CD14-positive monocyte (primary cell): ENCODE measurements around the gene CEP72. TPM values are rescaled to one million over a fixed set of nuclear protein-coding genes. Genes with fewer than 3 reads are reported as not detected.

Experiments
- DNase-seq, 3 donors: peaks; one replicate each; pipeline ENCODE4 v3.0.0-alpha.2; 2011 to 2022
- H2AFZ ChIP-seq: 2 replicates; pipeline ENCODE4 v1.6.0; 2012; ENCODE audit warnings: mild to moderate bottlenecking, low read depth, low read length, inconsistent platforms; ENCODE audit not compliant: insufficient read depth, poor library complexity, severe bottlenecking
- H3K27ac ChIP-seq, 2 donors: 1 replicate in 1 of 2; 2 replicates in 1 of 2; pipeline ENCODE4 v1.5.1; 2012 to 2013; ENCODE audit warnings: low read length in 2 of 2, control low read depth in 1 of 2, inconsistent platforms in 1 of 2, low read depth in 1 of 2, mild to moderate bottlenecking in 1 of 2
- H3K27me3 ChIP-seq, 2 donors: one replicate each; pipeline versions ENCODE4 v1.6.0 to v1.6.1; 2011 to 2013; ENCODE audit warnings: low read length in 2 of 2; ENCODE audit not compliant: control insufficient read depth in 2 of 2, insufficient read depth in 2 of 2
- H3K36me3 ChIP-seq, 2 donors: replicated peaks in 1 of 2; 1 replicate in 1 of 2; 2 replicates in 1 of 2; pipeline versions ENCODE4 v1.5.1 to v1.6.1; 2012 to 2013; ENCODE audit warnings: low read length in 2 of 2, control low read depth in 1 of 2, inconsistent platforms in 1 of 2, mild to moderate bottlenecking in 1 of 2; ENCODE audit not compliant: insufficient read depth in 2 of 2, control insufficient read depth in 1 of 2
- H3K4me1 ChIP-seq, 2 donors: 1 replicate in 1 of 2; 2 replicates in 1 of 2; pipeline versions ENCODE4 v1.5.1 to v1.6.1; 2012 to 2013; ENCODE audit warnings: low read length in 2 of 2, control low read depth in 1 of 2, inconsistent platforms in 1 of 2, mild to moderate bottlenecking in 1 of 2, moderate library complexity in 1 of 2; ENCODE audit not compliant: insufficient read depth in 2 of 2, control insufficient read depth in 1 of 2
- H3K4me2 ChIP-seq: replicated peaks from 2 replicates; pipeline ENCODE3; 2012; ENCODE audit warnings: low read length, moderate library complexity, mild to moderate bottlenecking; ENCODE audit not compliant: poor library complexity, severe bottlenecking; ENCODE audit errors: extremely low read depth
- H3K4me3 ChIP-seq, 3 experiments: fragments of 200-600 bp in 1 of 3; sonication (generic) in 1 of 3; replicated peaks in 1 of 3; 1 replicate in 2 of 3; 2 replicates in 1 of 3; pipeline ENCODE4 v1.5.1; 2011 to 2013; ENCODE audit warnings: low read length in 3 of 3, mild to moderate bottlenecking in 3 of 3, control low read depth in 2 of 3, low read depth in 2 of 3, inconsistent platforms in 1 of 3, moderate library complexity in 1 of 3
- H3K79me2 ChIP-seq: 2 replicates; pipeline ENCODE4 v1.6.0; 2012; ENCODE audit warnings: mild to moderate bottlenecking, control low read depth, inconsistent platforms, low read length, moderate library complexity; ENCODE audit not compliant: insufficient read depth
- H3K9ac ChIP-seq: 2 replicates; pipeline ENCODE4 v1.6.0; 2017; ENCODE audit warnings: low read length, mild to moderate bottlenecking; ENCODE audit not compliant: insufficient read depth, poor library complexity, severe bottlenecking
- H3K9me3 ChIP-seq, 2 donors: replicated peaks in 1 of 2; 1 replicate in 1 of 2; 2 replicates in 1 of 2; pipeline versions ENCODE4 v1.5.1 to v1.6.1; 2012 to 2013; ENCODE audit warnings: low read length in 2 of 2, control low read depth in 1 of 2; ENCODE audit not compliant: control insufficient read depth in 1 of 2, insufficient read depth in 1 of 2
- H4K20me1 ChIP-seq: 2 replicates; pipeline ENCODE4 v1.6.0; 2012; ENCODE audit warnings: mild to moderate bottlenecking, low read length, control low read depth, moderate library complexity; ENCODE audit not compliant: insufficient read depth
- H3K27ac Mint-ChIP-seq, 7 donors: one replicate each; pipeline ENCODE4 v1.8.0; 2020; ENCODE audit warnings: mild to moderate bottlenecking in 7 of 7, mixed read lengths in 7 of 7, moderate library complexity in 6 of 7, inconsistent platforms in 2 of 7
- H3K27me3 Mint-ChIP-seq, 3 donors: one replicate each; pipeline ENCODE4 v1.8.0; 2021 to 2022; ENCODE audit warnings: low read depth in 3 of 3, mild to moderate bottlenecking in 3 of 3, mixed read lengths in 3 of 3, moderate library complexity in 3 of 3, inconsistent platforms in 1 of 3
- H3K36me3 Mint-ChIP-seq, 2 donors: one replicate each; pipeline ENCODE4 v1.8.0; 2020; ENCODE audit warnings: mixed read lengths in 2 of 2, inconsistent platforms in 1 of 2, mild to moderate bottlenecking in 1 of 2
- H3K4me1 Mint-ChIP-seq: one replicate; pipeline ENCODE4 v1.8.0; 2020; ENCODE audit warnings: mild to moderate bottlenecking, mixed read lengths
- H3K4me3 Mint-ChIP-seq, 2 donors: one replicate each; pipeline ENCODE4 v1.8.0; 2020; ENCODE audit warnings: mild to moderate bottlenecking in 2 of 2, mixed read lengths in 2 of 2, moderate library complexity in 1 of 2
- H3K9me3 Mint-ChIP-seq, 7 donors: one replicate each; pipeline ENCODE4 v1.8.0; 2020 to 2022; ENCODE audit warnings: mixed read lengths in 7 of 7, mild to moderate bottlenecking in 6 of 7, moderate library complexity in 6 of 7, inconsistent platforms in 2 of 7
- WGBS: methylation state at CpG from one replicate; pipeline ENCODE4 v1.1.5; 2013; ENCODE audit warnings: missing lambda C conversion rate; ENCODE audit not compliant: insufficient coverage; 5-methylcytosine and 5-hydroxymethylcytosine counted together
- intact Hi-C, 2 donors: fragments of 100-400 bp; cut with micrococcal nuclease; formaldehyde crosslinking; loops; one replicate each; pipeline versions ENCODE4 v1.15.0 to v1.15.1; 2023
- polyA plus RNA-seq, 3 donors: library from polyadenylated mRNA; depleted of rRNA in 1 of 3; unstranded in 2 of 3; stranded (reverse) in 1 of 3; fragments of 300-500 nt in 2 of 3; fragments of >200 nt in 1 of 3; fragmentation: Illumina TruSeq in 2 of 3; gene quantifications; 1 replicate in 2 of 3; 2 replicates in 1 of 3; pipeline ENCODE4 v1.2.3, GENCODE V29; 2012 to 2021
- TF ChIP-seq, protein P1 (sequence below): fragments of 200-600 bp; IDR thresholded peaks from one replicate; pipeline ENCODE4 v1.8.0; 2022; ENCODE audit warnings: antibody characterized with exemption, mild to moderate bottlenecking

Gene CEP72
- polyA plus RNA-seq, 3 donors, result 0.13 to 2.1 (median 0.24) TPM

DNA sequence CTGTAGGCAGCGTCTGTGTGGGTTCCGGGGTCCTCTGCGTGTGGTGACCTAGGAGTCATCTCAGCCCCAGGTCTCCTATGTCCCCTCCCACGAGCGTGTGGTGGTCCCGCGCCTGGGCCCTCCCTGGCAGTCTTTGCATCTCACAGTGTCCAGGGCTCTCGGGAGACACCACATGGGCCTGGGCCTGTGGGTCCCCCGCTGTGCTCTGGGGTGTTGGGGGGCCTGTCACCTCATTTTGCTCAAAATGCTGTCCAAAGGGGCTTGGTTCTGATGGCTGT lies 27.1 kb downstream of the CEP72 start:
- H3K4me2 ChIP-seq, result no peak overlapping the region
- no peaks in the 10 kb centered on the region for H3K4me1 ChIP-seq
- H3K9me3 ChIP-seq, result peaks cover 0 to 6% of the 10 kb centered on the region in 2 donors
- no peaks in the 10 kb centered on the region for H3K27me3 ChIP-seq
- Mint-ChIP-seq H3K4me3 (no peak overlapping the region), H3K27me3 (peaks cover 0 to 2% (median 0%) of the 10 kb centered on the region in 3 donors), H3K27ac (no peak overlapping the region), H3K36me3 (peaks cover 61 to 89% of the 10 kb centered on the region in 2 donors), H3K9me3 (peaks cover 0 to 3% (median 2%) of the 10 kb centered on the region in 7 donors), H3K4me1 (no peaks in the 10 kb centered on the region)
- no peaks in the 10 kb centered on the region for H3K79me2 ChIP-seq
- H4K20me1 ChIP-seq, result no peaks in the 10 kb centered on the region
- TF ChIP-seq, protein P1, sequence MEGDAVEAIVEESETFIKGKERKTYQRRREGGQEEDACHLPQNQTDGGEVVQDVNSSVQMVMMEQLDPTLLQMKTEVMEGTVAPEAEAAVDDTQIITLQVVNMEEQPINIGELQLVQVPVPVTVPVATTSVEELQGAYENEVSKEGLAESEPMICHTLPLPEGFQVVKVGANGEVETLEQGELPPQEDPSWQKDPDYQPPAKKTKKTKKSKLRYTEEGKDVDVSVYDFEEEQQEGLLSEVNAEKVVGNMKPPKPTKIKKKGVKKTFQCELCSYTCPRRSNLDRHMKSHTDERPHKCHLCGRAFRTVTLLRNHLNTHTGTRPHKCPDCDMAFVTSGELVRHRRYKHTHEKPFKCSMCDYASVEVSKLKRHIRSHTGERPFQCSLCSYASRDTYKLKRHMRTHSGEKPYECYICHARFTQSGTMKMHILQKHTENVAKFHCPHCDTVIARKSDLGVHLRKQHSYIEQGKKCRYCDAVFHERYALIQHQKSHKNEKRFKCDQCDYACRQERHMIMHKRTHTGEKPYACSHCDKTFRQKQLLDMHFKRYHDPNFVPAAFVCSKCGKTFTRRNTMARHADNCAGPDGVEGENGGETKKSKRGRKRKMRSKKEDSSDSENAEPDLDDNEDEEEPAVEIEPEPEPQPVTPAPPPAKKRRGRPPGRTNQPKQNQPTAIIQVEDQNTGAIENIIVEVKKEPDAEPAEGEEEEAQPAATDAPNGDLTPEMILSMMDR, result no peak
- H3K9ac ChIP-seq, result no peak overlapping the region
- WGBS, result 97% methylated on average over 9 of the region's 9 CpGs
- no peak overlapping the region for H3K4me3 ChIP-seq
- peaks cover 39 to 74% of the 10 kb centered on the region in 2 donors for H3K36me3 ChIP-seq
- no peak overlapping the region for H2AFZ ChIP-seq
- DNase-seq, result no peak
- H3K27ac ChIP-seq, result no peak overlapping the region
- intact Hi-C loops, result no loop called here

DNA sequence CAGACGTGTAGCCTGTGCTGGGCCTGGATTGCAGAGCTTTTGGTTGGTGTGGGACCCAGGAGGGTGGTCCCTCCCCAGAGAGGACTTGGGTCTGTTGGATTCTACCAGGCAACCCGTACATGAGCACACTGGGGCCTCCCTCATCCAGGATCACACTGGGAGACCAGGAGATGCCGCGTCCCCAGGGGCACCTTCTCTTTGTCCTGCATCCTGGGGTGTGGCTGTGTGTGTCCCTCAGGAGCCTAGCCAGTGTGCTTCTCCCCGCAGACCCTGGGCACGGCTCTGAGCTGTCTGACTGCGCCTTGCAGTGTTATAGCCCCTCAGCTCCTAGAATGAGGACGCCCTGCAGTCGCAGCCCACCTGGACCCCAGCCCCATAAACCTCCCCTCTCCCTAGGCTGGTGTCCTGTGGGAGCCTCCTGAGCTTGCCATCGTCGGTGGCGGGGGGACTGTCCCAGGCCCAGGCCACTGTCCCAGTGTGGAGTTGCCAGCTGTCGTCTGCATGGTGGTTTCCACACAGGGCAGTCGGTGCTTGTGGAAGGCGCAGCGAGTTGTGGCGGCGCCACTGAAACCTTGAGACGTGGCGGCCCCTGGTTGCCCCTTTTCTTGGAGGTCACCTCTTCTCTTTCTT lies 27.6 kb downstream of the CEP72 start:
- Histone ChIP-seq H3K4me3 (no peak overlapping the region), H3K4me2 (no peak overlapping the region), H4K20me1 (no peaks in the 10 kb centered on the region), H3K36me3 (peaks cover 38 to 79% of the 10 kb centered on the region in 2 donors), H3K27me3 (no peaks in the 10 kb centered on the region), H3K4me1 (no peaks in the 10 kb centered on the region), H3K27ac (no peak overlapping the region), H3K9ac (no peak overlapping the region), H3K9me3 (peaks cover 0 to 6% of the 10 kb centered on the region in 2 donors), H2AFZ (no peak overlapping the region), H3K79me2 (no peaks in the 10 kb centered on the region)
- TF ChIP-seq, protein P1, result no peak
- Mint-ChIP-seq H3K4me1 (no peaks in the 10 kb centered on the region), H3K36me3 (peaks cover 60 to 89% of the 10 kb centered on the region in 2 donors), H3K4me3 (no peak overlapping the region), H3K9me3 (peaks cover 0 to 3% (median 2%) of the 10 kb centered on the region in 7 donors), H3K27me3 (peaks cover 0 to 2% (median 0%) of the 10 kb centered on the region in 3 donors), H3K27ac (peak overlapping the region in 2 of 7 donors; percentile 25 to 53)
- DNase-seq, result no peak
- WGBS, result 93% methylated on average over 17 of the region's 20 CpGs
- intact Hi-C loops, result no loop called here
